ENCODE measurements around the gene ZBTB42. TPM values are rescaled to one million over a fixed set of nuclear protein-coding genes. Genes with fewer than 3 reads are reported as not detected.

Gene ZBTB42
- total RNA-seq, 2 experiments from 2014 or later: 3.1 to 3.4 TPM

DNA sequence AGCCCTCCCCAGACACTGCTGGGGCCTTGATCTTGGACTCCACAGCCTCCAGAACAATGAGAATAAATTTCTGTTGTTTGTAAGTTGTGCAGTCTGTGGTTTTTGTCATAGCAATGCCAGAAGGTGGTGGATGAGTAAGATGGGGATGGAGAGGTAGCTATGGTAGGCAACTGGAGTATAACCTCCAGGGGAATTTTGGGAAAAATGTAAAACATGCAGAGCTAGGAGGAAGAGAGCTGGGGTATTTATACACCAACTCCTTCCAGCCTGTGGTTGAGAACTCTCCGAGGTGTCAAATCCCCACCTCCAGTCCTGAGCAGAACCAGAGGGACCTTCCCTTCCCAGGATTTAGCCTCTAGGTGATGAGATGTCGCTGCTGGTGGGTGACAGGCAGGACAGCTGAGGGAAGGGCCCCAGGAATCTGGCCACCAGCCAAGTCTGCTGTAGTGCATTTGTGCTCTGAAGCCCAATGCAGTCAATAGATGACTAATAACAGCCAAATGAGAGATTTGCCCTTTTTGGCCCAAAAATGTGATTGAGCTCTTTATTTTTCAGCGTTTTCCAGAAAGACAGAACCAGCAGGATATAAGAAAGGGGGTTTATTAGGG, 45.0 kb downstream of the ZBTB42 start:
- H3K27me3 Mint-ChIP-seq: peaks cover 41% of the 10 kb centered on the region
- CTCF ChIA-PET: no interaction called here

DNA sequence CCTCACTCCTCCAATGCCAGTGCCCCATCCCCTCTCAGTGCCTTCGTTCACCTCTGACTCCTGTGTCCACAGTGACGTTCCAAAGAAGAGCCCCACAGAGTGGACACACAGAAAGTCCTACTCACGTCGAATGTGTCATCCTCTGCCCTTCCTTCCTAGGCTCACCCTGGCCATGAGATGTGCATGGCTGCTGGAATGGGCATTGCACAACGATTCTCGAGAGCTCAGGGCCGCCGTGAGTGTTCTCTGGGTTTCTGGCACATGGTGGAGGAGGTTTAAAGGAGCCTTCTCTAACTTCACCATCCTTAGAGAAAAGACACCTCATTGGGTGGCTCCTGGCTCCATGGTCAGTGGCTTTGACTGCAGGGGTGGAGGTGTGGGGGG, 51.4 kb downstream of the ZBTB42 start:
- POLR2A ChIA-PET: no interaction called here
- DNase-seq: no peak
- CTCF ChIA-PET: interaction anchor here (0.7 kb wide), 1 partner anchor 84 kb away, joined by 4 read pairs; no protein-coding TSS in a partner anchor
- no peaks in the 10 kb centered on the region for H3K36me3 Mint-ChIP-seq
- H3K27ac Mint-ChIP-seq: no peak overlapping the region
- H3K4me3 Mint-ChIP-seq: no peak overlapping the region
- no peaks in the 10 kb centered on the region for H3K9me3 Mint-ChIP-seq
- H3K27me3 Mint-ChIP-seq: peaks cover 17% of the 10 kb centered on the region
- intact Hi-C loops (cut with micrococcal nuclease): no loop called here
- H3K4me1 Mint-ChIP-seq (ENCODE audit: low read depth): no peaks in the 10 kb centered on the region

More for the DNA sequence above, 45.0 kb downstream of the ZBTB42 start:
- H3K36me3 Mint-ChIP-seq: no peaks in the 10 kb centered on the region
- H3K27ac Mint-ChIP-seq: no peak overlapping the region
- H3K9me3 Mint-ChIP-seq: no peaks in the 10 kb centered on the region
- intact Hi-C loops (cut with micrococcal nuclease): no loop called here
- H3K4me1 Mint-ChIP-seq (ENCODE audit: low read depth): no peaks in the 10 kb centered on the region
- no peak overlapping the region for H3K4me3 Mint-ChIP-seq
- POLR2A ChIA-PET: no interaction called here
- DNase-seq: no peak

Other genes with a start within 250 kb of the ZBTB42 start
- gene C14orf180, start 221.3 kb upstream of the ZBTB42 start, total RNA-seq: not detected
- gene TMEM179, start 196.3 kb upstream of the ZBTB42 start, total RNA-seq: not detected
- 10 to 100 TPM; 66.7 to 71.5 TPM for gene INF2, start 111.5 kb upstream of the ZBTB42 start, total RNA-seq
- 1 to 10 TPM; 2.3 to 3.3 TPM for gene ADSS1, start 76.9 kb upstream of the ZBTB42 start, total RNA-seq
- 100 to 1,000 TPM in 1 of 2 experiments, 10 to 100 TPM in 1; 97.6 to 109 TPM for gene SIVA1, start 48.0 kb upstream of the ZBTB42 start, total RNA-seq
- 100 to 1,000 TPM; 131 to 133 TPM for gene AKT1, start 5.4 kb upstream of the ZBTB42 start, total RNA-seq
- 1 to 10 TPM; 5.2 to 5.3 TPM for gene CEP170B, start 64.2 kb downstream of the ZBTB42 start, total RNA-seq
- not detected for gene PLD4, start 123.8 kb downstream of the ZBTB42 start, total RNA-seq
- gene AHNAK2, start 177.3 kb downstream of the ZBTB42 start, total RNA-seq: under 1 TPM; 0.02 to 0.05 TPM
- gene CLBA1, start 184.7 kb downstream of the ZBTB42 start, total RNA-seq: 1 to 10 TPM in 1 of 2 experiments, under 1 TPM in 1; 0.78 to 1.2 TPM
- 10 to 100 TPM; 63.4 to 69.1 TPM for gene CDCA4, start 220.0 kb downstream of the ZBTB42 start, total RNA-seq